HG02642 (cell line): ENCODE measurements around the gene YPEL4.
"Not testable (repeated sequence)": the region's sequence is repeated elsewhere in the genome, so short reads cannot be mapped to it uniquely, and the experiment has no call there.

Source experiments
- ATAC-seq: cut with Tn5 transposase; IDR thresholded peaks from one replicate; pipeline ENCODE4 v1.9.1; 2021; ENCODE audit warnings: mild to moderate bottlenecking; ENCODE audit not compliant: unreplicated experiment, poor library complexity

YPEL4 gene

GRCh38 chr11:57649826-57650738 is at the start of gene YPEL4:
TSS of gene YPEL4 (minus strand) at chr11:57649912. CDS start at chr11:57647107, 2,805 bp downstream.
- ATAC-seq: no peak

GRCh38 chr11:57698843-57699365 is 49.2 kb upstream of the YPEL4 start:
- no peak for ATAC-seq

GRCh38 chr11:57690474-57690873 is 40.8 kb upstream of the YPEL4 start:
- ATAC-seq: not testable (repeated sequence)

GRCh38 chr11:57681168-57681567 is 31.5 kb upstream of the YPEL4 start:
- no peak for ATAC-seq

GRCh38 chr11:57680552-57680874 is 30.8 kb upstream of the YPEL4 start:
- no peak for ATAC-seq

- ATAC-seq: no peak
Observed at GRCh38 chr11:57679396-57679795, 29.7 kb upstream of the YPEL4 start.

GRCh38 chr11:57675176-57675941 is 25.6 kb upstream of the YPEL4 start:
- no peak for ATAC-seq

GRCh38 chr11:57674251-57674650 is 24.5 kb upstream of the YPEL4 start:
- no peak for ATAC-seq

- peak; percentile 19 for ATAC-seq
Observed at GRCh38 chr11:57668434-57668782, 18.7 kb upstream of the YPEL4 start.

GRCh38 chr11:57667736-57668433 is 18.2 kb upstream of the YPEL4 start, which contains the start of gene ZDHHC5:
TSS of gene ZDHHC5 (plus strand) at chr11:57668114. CDS start at chr11:57673091, 4,977 bp downstream.
- peak; percentile 80 for ATAC-seq

GRCh38 chr11:57667117-57667735 is 17.5 kb upstream of the YPEL4 start:
- ATAC-seq: peak; percentile 72

- no peak for ATAC-seq
Observed at GRCh38 chr11:57663975-57664374, 14.3 kb upstream of the YPEL4 start.

GRCh38 chr11:57662893-57663292 is 13.2 kb upstream of the YPEL4 start:
- ATAC-seq: no peak

GRCh38 chr11:57659669-57660068 is 10.0 kb upstream of the YPEL4 start:
- ATAC-seq: no peak

GRCh38 chr11:57658023-57658361 is 8.3 kb upstream of the YPEL4 start:
- ATAC-seq: no peak

- ATAC-seq: peak; percentile 99
Observed at GRCh38 chr11:57657194-57658022, 7.7 kb upstream of the YPEL4 start, which contains the start of gene CLP1. TSS of gene CLP1 (plus strand) at chr11:57657762. CDS start at chr11:57659477, 1,715 bp downstream.

- ATAC-seq: no peak
Observed at GRCh38 chr11:57656885-57657193, 7.1 kb upstream of the YPEL4 start.

GRCh38 chr11:57653163-57653562 is 3.5 kb upstream of the YPEL4 start:
- ATAC-seq: no peak

GRCh38 chr11:57652662-57653061 is 3.0 kb upstream of the YPEL4 start:
- ATAC-seq: no peak
